Small intestine (tissue), 7 donors: Measurements from ENCODE around the gene HAUS1. TPM values are rescaled to one million over a fixed set of nuclear protein-coding genes. Genes with fewer than 3 reads are reported as not detected.
"Not testable (repeated sequence)": the region's sequence is repeated elsewhere in the genome, so short reads cannot be mapped to it uniquely, and the experiment has no call there.

Experiments used
- DNase-seq, 2 donors: peaks; one replicate each; pipeline versions ENCODE4 v3.0.0 to v3.0.0-alpha.2; 2013
- FAIRE-seq: peaks from 2 replicates; lab custom pipeline; 2012; peaks lifted over from hg19 to GRCh38; lab: Jason Lieb, UNC
- H3K27ac ChIP-seq, 3 donors: one replicate each; pipeline ENCODE4 v1.5.1; 2013; ENCODE audit warnings: low read length in 2 of 3, mild to moderate bottlenecking in 2 of 3, control low read depth in 1 of 3, inconsistent platforms in 1 of 3, low read depth in 1 of 3, moderate library complexity in 1 of 3
- H3K27me3 ChIP-seq, 3 donors: one replicate each; pipeline ENCODE4 v1.6.1; 2013; ENCODE audit warnings: low read length in 3 of 3, inconsistent platforms in 1 of 3; ENCODE audit not compliant: control insufficient read depth in 3 of 3, insufficient read depth in 3 of 3
- H3K36me3 ChIP-seq, 3 donors: one replicate each; pipeline ENCODE4 v1.6.1; 2013; ENCODE audit warnings: low read length in 3 of 3, inconsistent platforms in 1 of 3, low read depth in 1 of 3, mild to moderate bottlenecking in 1 of 3, moderate library complexity in 1 of 3; ENCODE audit not compliant: control insufficient read depth in 3 of 3, insufficient read depth in 2 of 3
- H3K4me1 ChIP-seq, 3 donors: one replicate each; pipeline ENCODE4 v1.6.1; 2013; ENCODE audit warnings: low read length in 2 of 3, inconsistent platforms in 1 of 3, low read depth in 1 of 3, mild to moderate bottlenecking in 1 of 3, moderate library complexity in 1 of 3; ENCODE audit not compliant: control insufficient read depth in 3 of 3, insufficient read depth in 2 of 3
- H3K4me3 ChIP-seq, 3 donors: one replicate each; pipeline ENCODE4 v1.5.1; 2013; ENCODE audit warnings: low read length in 3 of 3, control low read depth in 1 of 3, inconsistent platforms in 1 of 3, low read depth in 1 of 3, mild to moderate bottlenecking in 1 of 3, moderate library complexity in 1 of 3
- H3K9me3 ChIP-seq, 2 donors: one replicate each; pipeline ENCODE4 v1.6.1; 2013; ENCODE audit warnings: low read depth in 1 of 2, low read length in 1 of 2; ENCODE audit not compliant: control insufficient read depth in 2 of 2, insufficient read depth in 1 of 2
- WGBS, 3 donors: extraction: QIAGEN DNeasy Blood & Tissue Kit; methylation state at CpG; one replicate each; pipeline ENCODE4 v1.1.7; 2013; 5-methylcytosine and 5-hydroxymethylcytosine counted together
- polyA plus RNA-seq, 4 donors: library from polyadenylated mRNA; stranded (reverse) in 3 of 4; unstranded in 1 of 4; fragments of 200-250 nt in 3 of 4; fragments of 120-200 nt in 1 of 4; gene quantifications; one replicate each; pipeline versions ENCODE4 v1.2.1 to v1.2.3, GENCODE V29; 2013
- donor health status: healthy with polysubstance abuse.
- donor health status: control.
- donor health status: control.
- donor health status: Bipolar disorder and iron deficiency.
- donor health status: healthy.

Gene HAUS1
- polyA plus RNA-seq, 4 donors: 15.7 to 32.7 (median 24.2) TPM

DNA sequence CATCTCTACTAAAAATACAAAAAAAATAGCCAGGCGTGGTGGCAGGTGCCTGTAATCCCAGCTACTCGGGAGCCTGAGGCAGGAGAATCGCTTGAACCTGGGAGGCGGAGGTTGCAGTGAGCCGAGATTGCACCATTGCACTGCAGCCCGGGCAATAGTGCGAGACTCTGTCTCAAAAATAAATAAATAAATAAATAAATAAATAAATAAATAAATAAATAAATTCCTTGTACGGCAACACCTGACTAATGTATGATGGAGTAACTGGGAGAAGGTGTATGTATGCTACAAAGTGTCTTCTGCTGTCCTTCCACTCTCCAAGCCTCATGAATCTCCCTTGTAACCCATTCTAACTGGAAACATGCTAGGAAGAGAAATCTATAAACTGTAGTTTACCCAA lies 26.4 kb downstream of the HAUS1 start:
- FAIRE-seq, DNase-seq, H3K4me1 ChIP-seq, H3K27me3 ChIP-seq, H3K27ac ChIP-seq, H3K4me3 ChIP-seq, H3K9me3 ChIP-seq: not testable (repeated sequence)
- 91 to 98% (median 96%) methylated on average over 8 of the region's 8 CpGs for WGBS, 3 donors
- H3K36me3 ChIP-seq: peaks cover 0 to 21% (median 4%) of the 10 kb centered on the region in 3 donors

DNA sequence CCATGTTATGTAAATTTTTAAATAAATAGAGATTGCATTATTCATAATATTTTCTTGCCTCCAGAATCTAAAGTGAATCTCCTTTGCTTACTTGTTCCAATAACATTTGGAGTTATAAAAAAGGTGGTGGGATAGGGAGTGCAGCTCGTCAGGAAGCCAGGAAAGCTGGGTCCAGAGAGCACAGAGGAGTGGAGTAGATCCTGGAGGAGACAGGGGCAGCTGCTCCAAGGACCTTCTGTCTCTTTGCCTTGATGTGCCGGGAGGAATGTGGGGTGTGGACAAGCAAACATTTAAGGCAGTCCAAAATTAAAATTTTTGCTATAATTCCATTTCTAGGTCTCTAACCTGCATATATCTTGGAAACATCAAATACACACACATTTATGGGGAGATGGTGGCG lies 29.3 kb downstream of the HAUS1 start:
- Histone ChIP-seq H3K36me3 (peaks cover 0 to 12% (median 0%) of the 10 kb centered on the region in 3 donors), H3K27ac (no peak overlapping the region), H3K27me3 (no peaks in the 10 kb centered on the region), H3K4me3 (no peak overlapping the region), H3K4me1 (no peaks in the 10 kb centered on the region), H3K9me3 (no peaks in the 10 kb centered on the region)
- peak; percentile 23 for FAIRE-seq
- 67 to 91% (median 78%) methylated on average over 3 of the region's 3 CpGs for WGBS, 3 donors
- DNase-seq: no peak

GRCh38 chr18:46134920-46135675 lies 30.9 kb downstream of the HAUS1 start:
- H3K4me1 ChIP-seq: no peaks in the 10 kb centered on the region
- peaks cover 0 to 3% (median 0%) of the 10 kb centered on the region in 3 donors for H3K36me3 ChIP-seq
- no peak overlapping the region for H3K4me3 ChIP-seq
- H3K27ac ChIP-seq: no peak overlapping the region
- WGBS, 3 donors: 72 to 74% (median 73%) methylated on average over 9 of the region's 9 CpGs
- no peak for DNase-seq
- H3K9me3 ChIP-seq: no peaks in the 10 kb centered on the region
- H3K27me3 ChIP-seq: no peaks in the 10 kb centered on the region
- FAIRE-seq: no peak

DNA sequence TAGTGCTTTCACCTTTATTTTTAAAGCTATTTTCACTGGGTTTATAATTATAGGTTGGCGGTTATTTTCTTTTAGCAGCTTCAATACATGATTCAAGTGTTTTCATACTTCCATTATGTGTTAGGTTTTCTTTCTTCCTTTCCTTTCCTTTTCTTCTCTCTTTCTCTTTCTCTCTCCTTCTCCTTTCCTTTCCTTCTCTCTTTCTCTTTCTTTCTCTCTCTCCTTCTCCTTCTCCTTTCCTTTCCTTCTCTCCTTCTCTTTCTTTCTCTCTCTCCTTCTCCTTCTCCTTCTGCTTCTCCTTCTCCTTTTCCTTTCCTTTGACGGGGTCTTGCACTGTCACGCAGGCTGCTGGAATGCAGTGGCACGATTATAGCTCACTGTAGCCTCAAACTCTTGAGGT lies 36.0 kb downstream of the HAUS1 start:
- Histone ChIP-seq H3K36me3 (no peaks in the 10 kb centered on the region), H3K27ac (no peak overlapping the region), H3K4me1 (no peaks in the 10 kb centered on the region), H3K9me3 (no peaks in the 10 kb centered on the region), H3K27me3 (no peaks in the 10 kb centered on the region), H3K4me3 (no peak overlapping the region)
- no peak for FAIRE-seq
- DNase-seq: no peak
- 93 to 98% (median 94%) methylated on average over 4 of the region's 4 CpGs for WGBS, 3 donors

GRCh38 chr18:46141199-46141598 lies 37.0 kb downstream of the HAUS1 start:
- no peak for DNase-seq
- Histone ChIP-seq H3K27ac (no peak overlapping the region), H3K4me1 (no peaks in the 10 kb centered on the region), H3K27me3 (no peaks in the 10 kb centered on the region), H3K4me3 (no peak overlapping the region), H3K36me3 (no peaks in the 10 kb centered on the region), H3K9me3 (no peaks in the 10 kb centered on the region)
- no peak for FAIRE-seq
- 91 to 94% (median 93%) methylated on average over 3 to 4 of the region's 4 CpGs for WGBS, 3 donors

DNA sequence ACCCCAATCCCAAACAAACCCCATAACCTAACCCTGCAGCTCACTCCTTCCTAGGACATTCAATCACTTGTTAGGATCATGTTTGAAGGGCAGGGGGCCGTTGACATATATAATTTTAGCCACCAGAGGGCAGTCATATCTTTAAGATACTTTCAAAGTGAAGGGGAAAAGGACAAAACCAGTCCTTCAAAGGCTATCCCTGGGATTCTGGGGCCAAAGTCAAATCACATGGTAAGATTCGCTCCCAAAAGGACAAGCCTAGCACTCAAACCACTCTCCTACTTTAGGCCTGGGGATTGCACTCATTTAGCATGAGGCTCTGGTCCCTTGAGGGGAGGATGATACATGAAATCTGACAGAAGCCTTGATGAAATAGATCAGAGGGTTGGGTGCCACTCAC lies 44.6 kb downstream of the HAUS1 start:
- no peak for FAIRE-seq
- DNase-seq: peak; percentile 48 to 58
- no peak overlapping the region for H3K4me3 ChIP-seq
- H3K27ac ChIP-seq: no peak overlapping the region
- 2 to 15% (median 11%) methylated on average over 2 of the region's 2 CpGs for WGBS, 3 donors
- H3K4me1 ChIP-seq: no peaks in the 10 kb centered on the region
- H3K27me3 ChIP-seq: no peaks in the 10 kb centered on the region
- no peaks in the 10 kb centered on the region for H3K36me3 ChIP-seq
- H3K9me3 ChIP-seq: no peaks in the 10 kb centered on the region

DNA sequence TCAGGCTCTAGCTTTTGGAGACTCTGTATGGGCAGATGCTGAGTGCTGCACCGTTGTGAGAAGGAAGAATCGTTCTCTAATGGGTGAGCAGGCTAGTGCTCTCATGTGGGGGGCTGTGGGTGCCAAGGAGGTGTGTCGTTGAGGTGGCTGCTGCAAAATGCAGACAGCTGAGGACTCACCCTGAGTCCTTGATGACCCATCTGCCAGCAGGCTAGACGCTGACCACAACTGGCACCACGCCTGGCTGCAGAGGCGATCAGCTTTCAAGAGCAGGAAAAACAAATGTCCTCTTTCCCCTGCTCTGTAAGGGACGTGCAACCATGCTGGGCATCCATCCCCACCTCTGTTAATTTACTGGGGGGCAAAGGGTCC lies 48.2 kb downstream of the HAUS1 start:
- H3K36me3 ChIP-seq: peaks cover 0 to 6% (median 0%) of the 10 kb centered on the region in 3 donors
- 70 to 81% (median 80%) methylated on average over 7 of the region's 7 CpGs for WGBS, 3 donors
- DNase-seq (no peak), FAIRE-seq (no peak)
- H3K9me3 ChIP-seq: no peaks in the 10 kb centered on the region
- H3K27ac ChIP-seq: no peak overlapping the region
- H3K4me1 ChIP-seq: no peaks in the 10 kb centered on the region
- no peaks in the 10 kb centered on the region for H3K27me3 ChIP-seq
- no peak overlapping the region for H3K4me3 ChIP-seq

DNA sequence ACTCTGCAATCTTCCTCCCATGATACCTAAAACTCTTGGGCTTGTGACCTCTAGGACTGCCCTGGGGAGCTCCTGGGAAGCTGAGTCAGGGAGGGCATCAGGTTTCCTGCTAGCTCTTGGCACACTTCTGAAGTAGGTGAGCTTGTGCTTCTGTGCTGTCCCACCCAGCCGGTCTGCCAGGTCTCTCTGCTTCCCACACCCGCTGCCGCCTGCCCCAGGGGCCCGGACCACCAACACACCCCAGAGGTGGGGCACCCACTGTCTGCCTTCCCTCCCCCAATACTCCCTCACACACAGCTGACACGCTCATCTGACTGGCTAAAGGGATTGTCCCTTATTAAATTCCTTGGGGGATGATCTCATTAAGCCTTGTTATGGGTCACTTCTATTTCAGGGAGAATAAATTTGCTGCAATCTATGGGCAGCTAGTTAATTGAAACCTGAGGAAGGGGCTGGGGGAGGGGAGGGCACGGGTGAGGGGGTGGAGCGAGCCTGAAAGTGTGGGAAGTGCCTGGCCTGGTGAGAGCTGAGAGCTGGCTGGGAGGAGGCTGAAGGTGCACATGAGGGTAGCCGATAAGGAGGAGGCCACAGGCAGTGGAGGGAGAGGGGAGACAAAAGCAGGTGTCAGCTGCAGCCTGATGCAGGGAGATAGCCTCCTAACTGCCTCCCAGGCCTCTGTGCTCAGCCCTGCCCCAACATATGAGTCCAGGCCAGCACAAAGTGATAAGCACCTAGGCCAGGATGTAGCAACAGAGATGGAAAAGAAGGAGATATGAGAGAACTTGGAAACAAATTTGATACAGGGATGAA lies 48.8 kb downstream of the HAUS1 start:
- Histone ChIP-seq H3K4me3 (no peak overlapping the region), H3K4me1 (no peaks in the 10 kb centered on the region), H3K36me3 (peaks cover 0 to 6% (median 0%) of the 10 kb centered on the region in 3 donors), H3K27me3 (no peaks in the 10 kb centered on the region), H3K27ac (no peak overlapping the region), H3K9me3 (no peaks in the 10 kb centered on the region)
- no peak for FAIRE-seq
- DNase-seq: no peak
- 58 to 70% (median 68%) methylated on average over 8 of the region's 8 CpGs for WGBS, 3 donors
